Measurements from ENCODE around the gene INSYN2A.

DNA sequence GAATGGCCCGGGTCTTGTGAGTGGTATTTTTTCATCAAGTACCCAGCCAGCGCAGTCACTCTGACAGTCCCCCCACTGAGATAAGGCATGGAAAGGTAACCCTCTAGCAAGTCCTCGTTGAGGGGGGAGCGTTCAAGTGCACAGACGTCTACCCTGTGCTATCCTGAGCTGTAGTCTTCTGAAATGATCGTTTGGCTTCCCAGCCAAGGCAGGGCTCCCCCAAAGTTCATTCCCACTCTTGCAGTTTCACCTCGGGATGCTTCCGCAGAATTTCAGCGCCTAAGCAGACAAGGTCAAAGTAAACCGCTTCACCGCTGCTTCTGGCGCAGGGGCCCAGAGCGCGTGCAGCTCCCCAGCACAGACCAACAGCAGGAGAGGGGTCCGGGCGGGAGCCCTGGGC lies 1.8 kb downstream of the INSYN2A start:
- no peak for TF ChIP-seq POLR2AphosphoS5 (IDR thresholded peaks at IDR 0.05)
- TF ChIP-seq, protein P1, sequence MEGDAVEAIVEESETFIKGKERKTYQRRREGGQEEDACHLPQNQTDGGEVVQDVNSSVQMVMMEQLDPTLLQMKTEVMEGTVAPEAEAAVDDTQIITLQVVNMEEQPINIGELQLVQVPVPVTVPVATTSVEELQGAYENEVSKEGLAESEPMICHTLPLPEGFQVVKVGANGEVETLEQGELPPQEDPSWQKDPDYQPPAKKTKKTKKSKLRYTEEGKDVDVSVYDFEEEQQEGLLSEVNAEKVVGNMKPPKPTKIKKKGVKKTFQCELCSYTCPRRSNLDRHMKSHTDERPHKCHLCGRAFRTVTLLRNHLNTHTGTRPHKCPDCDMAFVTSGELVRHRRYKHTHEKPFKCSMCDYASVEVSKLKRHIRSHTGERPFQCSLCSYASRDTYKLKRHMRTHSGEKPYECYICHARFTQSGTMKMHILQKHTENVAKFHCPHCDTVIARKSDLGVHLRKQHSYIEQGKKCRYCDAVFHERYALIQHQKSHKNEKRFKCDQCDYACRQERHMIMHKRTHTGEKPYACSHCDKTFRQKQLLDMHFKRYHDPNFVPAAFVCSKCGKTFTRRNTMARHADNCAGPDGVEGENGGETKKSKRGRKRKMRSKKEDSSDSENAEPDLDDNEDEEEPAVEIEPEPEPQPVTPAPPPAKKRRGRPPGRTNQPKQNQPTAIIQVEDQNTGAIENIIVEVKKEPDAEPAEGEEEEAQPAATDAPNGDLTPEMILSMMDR (IDR thresholded peaks at IDR 0.05 in 8 of 11, conservative IDR thresholded peaks at IDR 0.05 in 3 of 11), result no peak
- no peak for TF ChIP-seq POLR2A (IDR thresholded peaks at IDR 0.05)
